MM.1S (cell line): ENCODE data around the gene PXN.

Experiments
- CTCF ChIP-seq: fragments of 300-600 bp; sonication (generic); IDR thresholded peaks from 2 replicates; pipeline ENCODE4 v1.5.1; 2016; ENCODE audit warnings: antibody characterized with exemption, low read length, mixed read lengths
- EZH2 ChIP-seq: fragments of 300-600 bp; sonication (generic); optimal IDR thresholded peaks from 2 replicates; pipeline ENCODE3; 2017; ENCODE audit warnings: low read depth, mild to moderate bottlenecking, antibody characterized with exemption, low read length, mixed read lengths
- EZH2phosphoT487 ChIP-seq: fragments of 300-600 bp; sonication (generic); IDR thresholded peaks from 2 replicates; pipeline ENCODE4 v1.6.1; 2018; ENCODE audit warnings: antibody characterized with exemption, low read length

- TF ChIP-seq CTCF (no peak), EZH2 (no peak), EZH2phosphoT487 (no peak)
These were observed 43.2 kb downstream of the PXN start for GRCh38 chr12:120222288-120222832.
